HCT116 (cell line): ENCODE results near the gene SLMAP.

Source experiments
- POLR2AphosphoS5 ChIP-seq: IDR thresholded peaks from 2 replicates; pipeline ENCODE4 v1.6.1; 2011; ENCODE audit warnings: mild to moderate bottlenecking, low read depth, low read length, moderate library complexity
- SIN3A ChIP-seq: IDR thresholded peaks from 2 replicates; pipeline ENCODE4 v1.6.1; 2012; ENCODE audit warnings: low read depth
- TF ChIP-seq, protein P1 (sequence below), 3 experiments: fragments of 200-600 bp in 1 of 3; sonication (generic) in 1 of 3; IDR thresholded peaks in 2 of 3; conservative IDR thresholded peaks in 1 of 3; 2 replicates each; pipeline ENCODE4 v1.5.1; 2012 to 2017; ENCODE audit warnings: low read depth in 2 of 3, low read length in 2 of 3, antibody characterized with exemption in 1 of 3, borderline replicate concordance in 1 of 3, control low read depth in 1 of 3, mild to moderate bottlenecking in 1 of 3, mixed read lengths in 1 of 3, mixed run types in 1 of 3, moderate library complexity in 1 of 3; ENCODE audit not compliant: insufficient read depth in 1 of 3

- TF ChIP-seq, protein P1, sequence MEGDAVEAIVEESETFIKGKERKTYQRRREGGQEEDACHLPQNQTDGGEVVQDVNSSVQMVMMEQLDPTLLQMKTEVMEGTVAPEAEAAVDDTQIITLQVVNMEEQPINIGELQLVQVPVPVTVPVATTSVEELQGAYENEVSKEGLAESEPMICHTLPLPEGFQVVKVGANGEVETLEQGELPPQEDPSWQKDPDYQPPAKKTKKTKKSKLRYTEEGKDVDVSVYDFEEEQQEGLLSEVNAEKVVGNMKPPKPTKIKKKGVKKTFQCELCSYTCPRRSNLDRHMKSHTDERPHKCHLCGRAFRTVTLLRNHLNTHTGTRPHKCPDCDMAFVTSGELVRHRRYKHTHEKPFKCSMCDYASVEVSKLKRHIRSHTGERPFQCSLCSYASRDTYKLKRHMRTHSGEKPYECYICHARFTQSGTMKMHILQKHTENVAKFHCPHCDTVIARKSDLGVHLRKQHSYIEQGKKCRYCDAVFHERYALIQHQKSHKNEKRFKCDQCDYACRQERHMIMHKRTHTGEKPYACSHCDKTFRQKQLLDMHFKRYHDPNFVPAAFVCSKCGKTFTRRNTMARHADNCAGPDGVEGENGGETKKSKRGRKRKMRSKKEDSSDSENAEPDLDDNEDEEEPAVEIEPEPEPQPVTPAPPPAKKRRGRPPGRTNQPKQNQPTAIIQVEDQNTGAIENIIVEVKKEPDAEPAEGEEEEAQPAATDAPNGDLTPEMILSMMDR (IDR thresholded peaks at IDR 0.05 in 2 of 3, conservative IDR thresholded peaks at IDR 0.05 in 1 of 3; ENCODE audit: borderline replicate concordance in 1 of 3, insufficient read depth in 1 of 3, low read depth in 2 of 3, low read length in 2 of 3) = no peak
- TF ChIP-seq POLR2AphosphoS5 (no peak), SIN3A (no peak)
These were observed 211.5 kb downstream of the SLMAP start for GRCh38 chr3:57967590-57967989.
